ENCODE results near the gene UGDH. TPM values are rescaled to one million over a fixed set of nuclear protein-coding genes. Genes with fewer than 3 reads are reported as not detected.
A peak's percentile ranks its signal among the peaks of the same experiment; 100 is the strongest.

UGDH gene
- total and polyA plus RNA-seq, 2 of the 13 experiments (the other 11 are each of a cell fraction or from before 2014, with no cell fraction given): 99.0 to 384 TPM

GRCh38 chr4:39528061-39528465 is 824 bp upstream of the UGDH start (continued):
- 0 out of 2 replicates have a peak, but pooled peaks have one; percentile 4 for TF ChIP-seq ZNF121 (CRISPR knock-in tag; IDR thresholded peaks at IDR 0.05)
- TF ChIP-seq RCOR2 (CRISPR knock-in tag; IDR thresholded peaks at IDR 0.05): no peak
- TF ChIP-seq ZNF737 (CRISPR knock-in tag; IDR thresholded peaks at IDR 0.05; ENCODE audit: borderline replicate concordance): 0 out of 2 replicates have a peak, but pooled peaks have one; percentile 19
- no peak for TF ChIP-seq SAFB2 (CRISPR knock-in tag; IDR thresholded peaks at IDR 0.05; ENCODE audit: borderline replicate concordance, low read depth)
- TF ChIP-seq POLR2AphosphoS2 (IDR thresholded peaks at IDR 0.05; ENCODE audit: low read depth, low read length): no peak
- TF ChIP-seq SRSF4 (IDR thresholded peaks at IDR 0.05; ENCODE audit: low read depth, low read length, poor library complexity, severe bottlenecking): no peak
- peak; percentile 72; the same call in 1 of the 2 replicates for TF ChIP-seq ELF4 (CRISPR knock-in tag; IDR thresholded peaks at IDR 0.05; ENCODE audit: borderline replicate concordance)
- TF ChIP-seq ATF5 (CRISPR knock-in tag; IDR thresholded peaks at IDR 0.05; ENCODE audit: low read depth): 0 out of 2 replicates have a peak, but pooled peaks have one; percentile 15
- TF ChIP-seq ZNF558 (CRISPR knock-in tag; IDR thresholded peaks at IDR 0.05; ENCODE audit: borderline replicate concordance): peak; percentile 69; the same call in 1 of the 2 replicates
- TF ChIP-seq NR2F6 (IDR thresholded peaks at IDR 0.05): 0 out of 2 replicates have a peak, but pooled peaks have one; percentile 3
- no peak for TF ChIP-seq NR2F6 (CRISPR knock-in tag; IDR thresholded peaks at IDR 0.05)
- no peak; a peak in 1 of 4 replicates for TF ChIP-seq POLR2A (IDR thresholded peaks at IDR 0.05; ENCODE audit: insufficient read depth in 1 of 2, low read depth in 2 of 2, low read length in 2 of 2)
- TF ChIP-seq KDM2A (CRISPR knock-in tag; IDR thresholded peaks at IDR 0.05; ENCODE audit: borderline replicate concordance, low read depth): 0 out of 2 replicates have a peak, but pooled peaks have one; percentile 7
- 0 out of 2 replicates have a peak, but pooled peaks have one; percentile 5 for TF ChIP-seq KDM1A (CRISPR knock-in tag; IDR thresholded peaks at IDR 0.05)
- TF ChIP-seq ZKSCAN5 (CRISPR knock-in tag; IDR thresholded peaks at IDR 0.05): no peak
- peak; percentile 13; the same call in 1 of the 2 replicates for TF ChIP-seq PRDM15 (CRISPR knock-in tag; IDR thresholded peaks at IDR 0.05)
- TF ChIP-seq ZNF616 (CRISPR knock-in tag; IDR thresholded peaks at IDR 0.05; ENCODE audit: low read depth): 0 out of 2 replicates have a peak, but pooled peaks have one; percentile 10
- TF ChIP-seq RNF219 (CRISPR knock-in tag; IDR thresholded peaks at IDR 0.05): 0 out of 2 replicates have a peak, but pooled peaks have one; percentile 11
- no peak for TF ChIP-seq ZNF468 (CRISPR knock-in tag; IDR thresholded peaks at IDR 0.05)
- 0 out of 2 replicates have a peak, but pooled peaks have one; percentile 35 for TF ChIP-seq ZNF138 (CRISPR knock-in tag; IDR thresholded peaks at IDR 0.05; ENCODE audit: low read depth)
- no peak for TF ChIP-seq ZNF382 (CRISPR knock-in tag; IDR thresholded peaks at IDR 0.05; ENCODE audit: borderline replicate concordance)
- no peak for TF ChIP-seq PTBP1 (IDR thresholded peaks at IDR 0.05; ENCODE audit: low read depth, low read length, poor library complexity, severe bottlenecking)
- TF ChIP-seq CCDC6 (CRISPR knock-in tag; IDR thresholded peaks at IDR 0.05): peak; percentile 4; the same call in 1 of the 2 replicates
- no peak for TF ChIP-seq ZNF484 (CRISPR knock-in tag; IDR thresholded peaks at IDR 0.05; ENCODE audit: borderline replicate concordance, low read depth)
- no peak for TF ChIP-seq ZSCAN31 (CRISPR knock-in tag; IDR thresholded peaks at IDR 0.05; ENCODE audit: low read depth)
